ENCODE data around the gene KRT6A.

KRT6A gene

GRCh38 chr12:52524241-52524897 lies 31.3 kb upstream of the KRT6A start:
- DNase-seq (ENCODE audit: low spot score): no peak

- DNase-seq (ENCODE audit: low spot score): no peak
Observed at GRCh38 chr12:52523824-52524223, 30.8 kb upstream of the KRT6A start.

GRCh38 chr12:52522346-52523011 lies 29.4 kb upstream of the KRT6A start:
- DNase-seq (ENCODE audit: low spot score): peak; percentile 90

GRCh38 chr12:52521568-52522266 lies 28.7 kb upstream of the KRT6A start:
- peak; percentile 62 for DNase-seq (ENCODE audit: low spot score)

GRCh38 chr12:52521175-52521567 lies 28.1 kb upstream of the KRT6A start:
- DNase-seq (ENCODE audit: low spot score): peak; percentile 59

GRCh38 chr12:52519826-52520662 lies 27.0 kb upstream of the KRT6A start, which contains the start of gene KRT5:
Gene KRT5 (minus strand): TSS chr12:52520394. CDS start chr12:52520296, 98 bp downstream.
- DNase-seq (ENCODE audit: low spot score): no peak

- no peak for DNase-seq (ENCODE audit: low spot score)
Observed at GRCh38 chr12:52519387-52519703, 26.3 kb upstream of the KRT6A start.

GRCh38 chr12:52518574-52519386 lies 25.7 kb upstream of the KRT6A start:
- DNase-seq (ENCODE audit: low spot score): no peak

- DNase-seq (ENCODE audit: low spot score): no peak
Observed at GRCh38 chr12:52517888-52518287, 24.8 kb upstream of the KRT6A start.

- DNase-seq (ENCODE audit: low spot score): no peak
Observed at GRCh38 chr12:52517005-52517835, 24.2 kb upstream of the KRT6A start.

GRCh38 chr12:52515927-52516831 lies 23.1 kb upstream of the KRT6A start:
- DNase-seq (ENCODE audit: low spot score): no peak

- DNase-seq (ENCODE audit: low spot score): no peak
Observed at GRCh38 chr12:52515319-52515646, 22.2 kb upstream of the KRT6A start.

GRCh38 chr12:52514471-52515318 lies 21.6 kb upstream of the KRT6A start:
- DNase-seq (ENCODE audit: low spot score): no peak

- DNase-seq (ENCODE audit: low spot score): no peak
Observed at GRCh38 chr12:52513736-52514135, 20.7 kb upstream of the KRT6A start.

- no peak for DNase-seq (ENCODE audit: low spot score)
Observed at GRCh38 chr12:52508211-52508610, 15.2 kb upstream of the KRT6A start.

GRCh38 chr12:52506858-52507715 lies 14.0 kb upstream of the KRT6A start:
- DNase-seq (ENCODE audit: low spot score): peak; percentile 59

GRCh38 chr12:52502877-52503276 lies 9.8 kb upstream of the KRT6A start:
- DNase-seq (ENCODE audit: low spot score): no peak

GRCh38 chr12:52501490-52501889 lies 8.4 kb upstream of the KRT6A start:
- DNase-seq (ENCODE audit: low spot score): no peak

All from LoVo (cell line).